ENCODE measurements around the gene F11R. TPM values are rescaled to one million over a fixed set of nuclear protein-coding genes. Genes with fewer than 3 reads are reported as not detected.

The F11R gene
- total and polyA plus RNA-seq, 2 of the 4 experiments (the other 2 are of a cell fraction): 0.79 to 2.2 TPM

DNA sequence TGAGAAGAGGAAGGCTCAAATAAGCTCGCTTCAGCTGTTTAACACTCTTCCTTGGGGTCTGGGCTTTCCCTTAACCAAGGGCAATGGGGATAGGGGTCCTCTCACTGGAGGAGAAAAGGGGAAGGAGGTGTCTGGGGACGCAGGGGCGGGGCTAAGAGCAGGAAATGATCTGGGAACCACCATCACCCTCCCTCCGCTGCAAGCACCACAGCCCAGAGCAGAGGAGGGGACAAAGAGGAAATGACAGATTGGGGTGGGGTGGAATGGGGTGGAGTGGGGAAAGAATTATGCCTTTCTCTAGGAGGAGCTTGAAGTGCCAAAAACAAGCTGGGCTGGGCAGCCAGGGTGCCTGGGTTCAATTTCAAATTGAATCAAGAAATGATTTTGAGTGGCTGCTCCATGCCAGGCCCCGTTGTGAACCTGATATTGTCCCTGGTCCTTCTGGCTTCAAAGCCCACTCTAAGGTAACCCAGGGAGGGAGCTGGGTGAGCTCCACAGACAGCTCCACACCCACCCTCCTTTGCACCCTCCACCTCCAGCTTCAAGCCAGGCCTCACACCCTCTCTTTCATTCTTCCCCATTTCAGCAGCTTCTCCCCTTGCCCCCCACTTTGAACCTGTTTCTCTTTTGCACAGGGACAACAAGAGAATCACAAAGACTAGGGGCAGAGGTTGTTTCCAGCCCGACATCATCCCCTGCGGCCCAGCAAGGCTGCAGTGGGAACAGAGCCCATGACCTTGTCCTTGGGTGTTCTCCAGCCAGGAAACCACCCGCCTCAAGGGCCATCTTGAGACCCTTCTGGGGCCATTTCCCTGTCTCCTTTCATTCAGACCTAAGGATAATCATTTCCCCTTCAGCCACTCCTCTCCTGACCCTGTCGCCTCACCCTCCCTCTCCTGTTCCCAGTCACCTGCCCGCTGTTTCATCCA is 47.6 kb upstream of the F11R start:
- Histone ChIP-seq H2AK5ac (ENCODE audit: low read depth, low read length) (no peak overlapping the region), H3K9me1 (ENCODE audit: insufficient read depth, low read length) (no peaks in the 10 kb centered on the region), H3K9ac (ENCODE audit: low read depth, low read length) (no peak overlapping the region), H2BK20ac (ENCODE audit: low read depth, low read length) (no peak overlapping the region), H4K20me1 (ENCODE audit: insufficient read depth, low read length) (no peaks in the 10 kb centered on the region; the same call in none of the 2 replicates), H3K79me1 (ENCODE audit: low read depth in 1 of 2, low read length in 2 of 2) (no peaks in the 10 kb centered on the region), H3K14ac (replicated peaks; ENCODE audit: low read depth, low read length) (no peak overlapping the region), H3K36me3 (ENCODE audit: control insufficient read depth, insufficient read depth, low read length) (no peaks in the 10 kb centered on the region), H3K4ac (ENCODE audit: low read depth, low read length) (no peak overlapping the region), H4K8ac (ENCODE audit: low read depth in 2 of 2, low read length in 2 of 2) (no peak overlapping the region), H3K23ac (ENCODE audit: low read depth, low read length) (no peak overlapping the region), H3K4me2 (ENCODE audit: low read depth, low read length) (no peak overlapping the region), H3K27ac (ENCODE audit: insufficient read depth, low read length) (no peak overlapping the region), H3K4me3 (ENCODE audit: insufficient read depth, low read depth, low read length) (no peak overlapping the region), H2AK9ac (replicated peaks; ENCODE audit: low read depth, low read length, poor library complexity) (no peak overlapping the region), H2BK5ac (ENCODE audit: low read depth, low read length, poor library complexity, severe bottlenecking) (no peak overlapping the region), H3K56ac (ENCODE audit: extremely low read depth, insufficient read depth, low read length) (no peak overlapping the region), H3K9me3 (ENCODE audit: control insufficient read depth, insufficient read depth, low read length) (no peaks in the 10 kb centered on the region), H2BK15ac (ENCODE audit: low read depth, low read length) (no peak overlapping the region), H2AFZ (replicated peaks; ENCODE audit: low read length, poor library complexity) (peak overlapping the region; percentile 58), H3K4me1 (ENCODE audit: control insufficient read depth, insufficient read depth, low read length) (no peaks in the 10 kb centered on the region), H2BK120ac (ENCODE audit: low read depth, low read length) (no peak overlapping the region), H4K91ac (ENCODE audit: insufficient read depth, low read depth, low read length) (no peak overlapping the region), H3K18ac (ENCODE audit: low read depth, low read length) (no peak overlapping the region), H3K27me3 (ENCODE audit: control insufficient read depth, insufficient read depth, low read length) (peaks cover 2% of the 10 kb centered on the region), H4K5ac (ENCODE audit: low read depth, low read length) (no peak overlapping the region)
- BruUV-seq (replicated peaks): no TSS peak
- dilution Hi-C loops (cut with HindIII; ENCODE audit: low sequenced_read_pairs, unreplicated experiment): no loop called here
- ChIA-PET CTCF (no interaction called here), POLR2A (ENCODE audit: unreplicated experiment) (no interaction called here)
- ATAC-seq (ENCODE audit: low read depth): no peak
- in situ Hi-C loops (cut with MboI; ENCODE audit: low sequenced_read_pairs): no loop called here
- intact Hi-C loops (cut with micrococcal nuclease): no loop called here
- 84% methylated on average over 2 of the region's 10 CpGs; no CpG with 5 or more reads in 1 of the 2 experiments for WGBS, 2 experiments (ENCODE audit: extremely low coverage in 2 of 2, insufficient read length in 1 of 2)
- no peak for DNase-seq
- TF ChIP-seq MAFK (IDR thresholded peaks at IDR 0.05; ENCODE audit: low read depth, low read length) (no peak), ELK1 (IDR thresholded peaks at IDR 0.05; ENCODE audit: borderline replicate concordance, low read depth, low read length) (no peak), CEBPB (IDR thresholded peaks at IDR 0.05; ENCODE audit: low read depth, low read length) (no peak), POLR2A (IDR thresholded peaks at IDR 0.05; ENCODE audit: low read depth, low read length) (no peak), SMC3 (IDR thresholded peaks at IDR 0.05; ENCODE audit: low read depth, low read length) (no peak), MXI1 (IDR thresholded peaks at IDR 0.05; ENCODE audit: borderline replicate concordance, low read depth, low read length) (no peak), RFX5 (IDR thresholded peaks at IDR 0.05; ENCODE audit: low read depth, low read length) (no peak), BHLHE40 (IDR thresholded peaks at IDR 0.05; ENCODE audit: low read depth, low read length) (no peak), CHD1 (IDR thresholded peaks at IDR 0.05; ENCODE audit: low read depth, low read length) (no peak), NFE2L2 (IDR thresholded peaks at IDR 0.05; ENCODE audit: low read depth, low read length) (no peak), RAD21 (IDR thresholded peaks at IDR 0.05; ENCODE audit: low read length) (no peak), FOS (IDR thresholded peaks at IDR 0.05; ENCODE audit: low read depth, low read length) (no peak), USF2 (IDR thresholded peaks at IDR 0.05; ENCODE audit: low read depth, low read length) (no peak), CTCF (conservative IDR thresholded peaks at IDR 0.05; ENCODE audit: low read depth, low read length) (no peak), MAZ (IDR thresholded peaks at IDR 0.05; ENCODE audit: borderline replicate concordance, low read depth, low read length) (no peak)

Measured in IMR-90 (cell line).